ENCODE results near the gene C19orf47. TPM values are rescaled to one million over a fixed set of nuclear protein-coding genes. Genes with fewer than 3 reads are reported as not detected.

Gene C19orf47
- total and polyA plus RNA-seq, 2 donors (not counting 3 experiments of a cell fraction or from before 2014, with no cell fraction given), result 16.4 to 27.0 TPM

DNA sequence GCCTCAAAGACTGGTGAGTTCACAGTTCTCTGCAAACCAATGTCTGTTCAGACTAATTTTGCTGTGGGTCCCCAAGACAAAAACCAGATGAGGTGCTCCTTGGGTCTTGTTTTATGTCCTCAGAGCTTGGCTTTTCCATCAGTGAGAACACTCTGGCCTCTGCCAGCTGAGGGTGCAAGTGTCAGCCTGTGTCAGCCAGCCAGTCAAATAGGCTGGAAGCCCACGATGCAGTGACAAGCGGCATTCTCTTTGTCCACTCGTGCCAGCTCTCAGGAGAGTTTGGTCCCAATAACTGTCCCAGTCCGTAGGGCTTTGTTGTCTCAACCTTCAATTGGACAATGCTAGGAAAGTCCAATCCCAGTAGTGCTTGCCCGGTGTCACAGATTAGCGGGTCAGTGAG, 53.6 kb downstream of the C19orf47 start:
- Histone ChIP-seq H3K27ac (ENCODE audit: insufficient read depth, low read depth, low read length) (no peak overlapping the region), H3K9ac (replicated peaks; ENCODE audit: extremely low read depth, insufficient read depth, low read length) (no peak overlapping the region), H2AFZ (ENCODE audit: low read depth, low read length) (no peak overlapping the region), H3K79me2 (ENCODE audit: control insufficient read depth, insufficient read depth, low read length) (no peaks in the 10 kb centered on the region), H3K9me1 (replicated peaks; ENCODE audit: control insufficient read depth, extremely low read depth, insufficient read depth, low read length) (no peaks in the 10 kb centered on the region), H3K9me3 (replicated peaks; ENCODE audit: control insufficient read depth, insufficient read depth, low read length) (no peaks in the 10 kb centered on the region), H3K4me2 (ENCODE audit: insufficient read depth, low read length) (no peak overlapping the region), H3K36me3 (ENCODE audit: control insufficient read depth in 2 of 2, extremely low read depth in 1 of 2, insufficient read depth in 2 of 2, low read length in 2 of 2) (no peaks in the 10 kb centered on the region), H4K20me1 (replicated peaks; ENCODE audit: control insufficient read depth, extremely low read depth, insufficient read depth, low read length) (no peaks in the 10 kb centered on the region), H3K4me3 (replicated peaks in 1 of 3; ENCODE audit: insufficient read depth in 1 of 3, low read depth in 1 of 3, low read length in 3 of 3) (no peak overlapping the region), H3K4me1 (ENCODE audit: control insufficient read depth, extremely low read depth, insufficient read depth, low read length) (no peaks in the 10 kb centered on the region), H3K27me3 (ENCODE audit: control insufficient read depth in 2 of 2, insufficient read depth in 2 of 2, low read length in 2 of 2) (no peaks in the 10 kb centered on the region)
- ChIA-PET POLR2A (no interaction called here), CTCF (interaction anchor here (1.7 kb wide), 1 partner anchor 11 kb away, joined by 6 read pairs; no protein-coding TSS in a partner anchor)
- DNase-seq (ENCODE audit: low read depth, low spot score) (no peak), FAIRE-seq (no peak)
- no TSS peak for BruUV-seq (replicated peaks)
- intact Hi-C loops (cut with micrococcal nuclease), result loop anchor here (5.0 kb wide), 1 partner anchor 43 kb away; no protein-coding TSS in a partner anchor
- dilution Hi-C loops (cut with MboI; ENCODE audit: extremely low pct_ligation_motif_present, low sequenced_read_pairs), result no loop called here
- TF ChIP-seq FOS (IDR thresholded peaks at IDR 0.05; ENCODE audit: borderline replicate concordance, insufficient read depth, low read length) (no peak), POLR2A (IDR thresholded peaks at IDR 0.05; ENCODE audit: low read depth, low read length) (no peak), JUN (IDR thresholded peaks at IDR 0.05; ENCODE audit: borderline replicate concordance, insufficient read depth, insufficient read length, low read depth) (no peak), EZH2 (IDR thresholded peaks at IDR 0.05; ENCODE audit: borderline replicate concordance, low read depth, low read length, severe bottlenecking) (no peak), MYC (IDR thresholded peaks at IDR 0.05; ENCODE audit: low read depth, low read length) (no peak), POLR2AphosphoS5 (IDR thresholded peaks at IDR 0.05; ENCODE audit: insufficient read depth, low read depth, low read length) (no peak), GATA2 (IDR thresholded peaks at IDR 0.05; ENCODE audit: insufficient read depth, insufficient read length, low read depth, low read length) (no peak)
- TF ChIP-seq, protein P1, sequence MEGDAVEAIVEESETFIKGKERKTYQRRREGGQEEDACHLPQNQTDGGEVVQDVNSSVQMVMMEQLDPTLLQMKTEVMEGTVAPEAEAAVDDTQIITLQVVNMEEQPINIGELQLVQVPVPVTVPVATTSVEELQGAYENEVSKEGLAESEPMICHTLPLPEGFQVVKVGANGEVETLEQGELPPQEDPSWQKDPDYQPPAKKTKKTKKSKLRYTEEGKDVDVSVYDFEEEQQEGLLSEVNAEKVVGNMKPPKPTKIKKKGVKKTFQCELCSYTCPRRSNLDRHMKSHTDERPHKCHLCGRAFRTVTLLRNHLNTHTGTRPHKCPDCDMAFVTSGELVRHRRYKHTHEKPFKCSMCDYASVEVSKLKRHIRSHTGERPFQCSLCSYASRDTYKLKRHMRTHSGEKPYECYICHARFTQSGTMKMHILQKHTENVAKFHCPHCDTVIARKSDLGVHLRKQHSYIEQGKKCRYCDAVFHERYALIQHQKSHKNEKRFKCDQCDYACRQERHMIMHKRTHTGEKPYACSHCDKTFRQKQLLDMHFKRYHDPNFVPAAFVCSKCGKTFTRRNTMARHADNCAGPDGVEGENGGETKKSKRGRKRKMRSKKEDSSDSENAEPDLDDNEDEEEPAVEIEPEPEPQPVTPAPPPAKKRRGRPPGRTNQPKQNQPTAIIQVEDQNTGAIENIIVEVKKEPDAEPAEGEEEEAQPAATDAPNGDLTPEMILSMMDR (IDR thresholded peaks at IDR 0.05; ENCODE audit: extremely low read depth in 1 of 2, insufficient read depth in 1 of 2, low read depth in 1 of 2, low read length in 2 of 2), result no peak
- TF ChIP-seq, protein P2, sequence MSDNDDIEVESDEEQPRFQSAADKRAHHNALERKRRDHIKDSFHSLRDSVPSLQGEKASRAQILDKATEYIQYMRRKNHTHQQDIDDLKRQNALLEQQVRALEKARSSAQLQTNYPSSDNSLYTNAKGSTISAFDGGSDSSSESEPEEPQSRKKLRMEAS (IDR thresholded peaks at IDR 0.05; ENCODE audit: insufficient read depth, insufficient read length), result no peak

Measured in endothelial cell of umbilical vein (primary cell).